Stimulated activated memory B cell treated with anti-CD40 and anti-IgM and Interleukin-4, amounts not matched to agents 10 μg/mL and 1 μg/mL and 100 μg/mL, for 72 hours (primary cell): ENCODE data around the gene MAML3.
A peak's percentile ranks its signal among the peaks of the same experiment; 100 is the strongest.
"Not testable (repeated sequence)": the region's sequence is repeated elsewhere in the genome, so short reads cannot be mapped to it uniquely, and the experiment has no call there.

ENCODE experiments used
- ATAC-seq: fragments of 150-1000 bp; cut with Tn5 transposase; 2 replicates; pipeline ENCODE4 v1.10.0; 2021
- H3K27ac Mint-ChIP-seq: one replicate; pipeline ENCODE4 v1.8.0; 2022; ENCODE audit warnings: mild to moderate bottlenecking, mixed read lengths
- H3K27me3 Mint-ChIP-seq: one replicate; pipeline ENCODE4 v1.8.0; 2022; ENCODE audit warnings: mixed read lengths
- H3K36me3 Mint-ChIP-seq: one replicate; pipeline ENCODE4 v1.8.0; 2022; ENCODE audit warnings: mixed read lengths
- H3K4me1 Mint-ChIP-seq: one replicate; pipeline ENCODE4 v1.8.0; 2022; ENCODE audit warnings: mixed read lengths
- H3K4me3 Mint-ChIP-seq: one replicate; pipeline ENCODE4 v1.8.0; 2022; ENCODE audit warnings: mild to moderate bottlenecking, moderate library complexity, mixed read lengths
- H3K9me3 Mint-ChIP-seq: one replicate; pipeline ENCODE4 v1.8.0; 2022; ENCODE audit warnings: mixed read lengths

The MAML3 gene

DNA sequence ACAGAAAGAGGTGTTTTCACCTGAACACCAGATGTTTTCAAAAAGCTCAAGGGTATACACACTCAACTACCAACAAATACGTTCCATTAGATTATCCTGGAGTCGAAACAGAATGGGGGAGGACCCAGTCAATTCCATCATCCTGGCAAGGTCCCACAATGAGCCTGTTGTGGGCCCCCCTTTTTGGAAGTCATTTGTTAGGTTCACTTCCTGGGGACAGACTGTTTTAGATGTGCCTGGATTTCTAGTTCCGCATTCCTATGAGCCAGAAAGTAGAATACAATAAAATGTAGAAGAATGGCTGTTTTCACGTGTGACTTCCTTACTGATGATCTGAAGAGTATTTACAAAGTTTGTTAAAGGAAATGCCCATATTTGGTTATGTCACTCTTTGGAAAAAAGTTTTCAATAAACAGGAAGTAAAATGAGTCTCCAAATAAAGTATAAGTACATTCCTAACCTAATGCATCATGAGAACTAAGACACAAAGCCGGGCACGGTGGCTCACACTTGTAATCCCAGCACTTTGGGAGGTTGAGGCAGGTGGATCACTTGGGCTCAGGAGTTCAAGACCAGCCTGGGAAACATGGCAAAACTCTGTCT, 192.5 kb downstream of the MAML3 start:
- Mint-ChIP-seq H3K27ac (no peak overlapping the region), H3K9me3 (no peaks in the 10 kb centered on the region), H3K4me1 (no peaks in the 10 kb centered on the region), H3K36me3 (no peaks in the 10 kb centered on the region), H3K27me3 (peaks cover 29% of the 10 kb centered on the region), H3K4me3 (no peak overlapping the region)
- ATAC-seq = no peak

DNA sequence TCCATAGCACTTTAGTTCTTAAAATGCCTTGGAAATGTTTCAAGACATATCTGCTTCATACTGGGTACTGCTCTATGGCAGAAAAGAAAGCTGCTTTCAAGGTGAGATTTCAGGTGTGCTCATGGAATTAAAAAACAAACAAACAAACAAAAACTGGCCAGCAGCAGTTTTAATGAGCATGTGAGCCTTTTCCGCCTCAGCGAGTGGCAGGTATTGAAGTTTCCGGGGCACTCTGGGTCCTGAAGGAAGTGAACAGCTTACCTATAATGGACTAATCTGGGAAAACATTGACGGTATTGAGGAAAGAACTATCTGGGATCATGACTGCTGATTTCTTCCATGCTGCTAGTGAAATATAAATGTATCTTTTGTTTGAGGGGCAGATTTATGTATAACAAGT, 194.6 kb downstream of the MAML3 start:
- Mint-ChIP-seq H3K27me3 (peaks cover 37% of the 10 kb centered on the region), H3K4me3 (no peak overlapping the region), H3K36me3 (no peaks in the 10 kb centered on the region), H3K9me3 (no peaks in the 10 kb centered on the region), H3K27ac (no peak overlapping the region), H3K4me1 (no peaks in the 10 kb centered on the region)
- ATAC-seq = no peak

DNA sequence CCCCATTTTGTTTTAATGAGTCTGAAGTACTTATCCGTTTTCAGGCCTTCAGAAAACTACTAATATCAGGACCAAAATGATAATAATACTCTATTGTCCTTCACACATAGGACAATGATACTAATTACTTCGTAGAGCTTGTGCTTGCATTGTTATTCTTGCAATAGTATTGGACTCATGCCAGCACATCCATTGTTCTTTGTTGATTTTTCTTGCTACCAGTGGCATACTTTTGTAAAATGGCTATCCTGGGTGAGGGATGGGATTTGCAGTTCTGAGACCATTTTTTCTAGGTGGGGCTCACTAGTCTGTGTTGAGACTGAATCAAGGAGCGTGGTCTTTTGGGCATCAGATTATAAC, 195.3 kb downstream of the MAML3 start:
- no peak overlapping the region for H3K4me3 Mint-ChIP-seq
- no peaks in the 10 kb centered on the region for H3K9me3 Mint-ChIP-seq
- no peak for ATAC-seq
- peaks cover 37% of the 10 kb centered on the region for H3K27me3 Mint-ChIP-seq
- no peaks in the 10 kb centered on the region for H3K4me1 Mint-ChIP-seq
- H3K27ac Mint-ChIP-seq = no peak overlapping the region
- no peaks in the 10 kb centered on the region for H3K36me3 Mint-ChIP-seq

DNA sequence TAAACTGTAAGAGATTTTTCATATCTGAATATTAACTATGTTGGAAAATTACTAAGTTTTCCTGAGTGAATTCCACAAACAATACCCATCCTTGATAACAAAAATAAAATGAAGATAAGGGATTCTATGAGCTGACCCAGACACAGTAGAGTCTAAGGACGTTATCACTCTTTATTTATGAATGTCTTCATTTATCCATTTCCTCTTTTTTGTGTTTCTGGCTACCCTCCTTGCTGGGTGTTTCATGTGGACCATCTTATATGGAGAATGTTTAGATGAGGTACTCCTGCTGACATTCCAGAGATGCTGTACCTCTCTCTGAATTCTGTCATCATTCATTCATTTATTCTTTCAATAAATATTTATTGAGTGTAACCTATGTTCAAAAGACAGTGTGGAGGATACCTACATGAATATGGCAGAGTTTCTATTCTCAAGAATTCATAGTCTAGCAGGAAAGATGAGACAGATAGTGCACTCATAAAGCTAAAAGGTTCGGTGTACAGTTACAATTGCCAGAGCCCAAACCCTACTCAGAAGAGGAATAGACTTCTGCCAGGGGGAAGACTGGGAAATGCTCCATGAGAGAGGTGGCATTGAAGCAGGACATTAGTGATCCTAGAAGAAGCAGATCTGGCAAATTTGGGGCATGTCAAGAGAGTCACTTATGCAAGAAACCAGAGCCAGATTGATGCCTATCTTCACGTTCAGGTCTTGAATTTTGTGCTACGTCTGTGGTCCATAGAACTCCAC, 195.8 kb downstream of the MAML3 start:
- Mint-ChIP-seq H3K9me3 (no peaks in the 10 kb centered on the region), H3K27ac (no peak overlapping the region), H3K36me3 (no peaks in the 10 kb centered on the region), H3K4me3 (no peak overlapping the region), H3K27me3 (peaks cover 35% of the 10 kb centered on the region), H3K4me1 (no peaks in the 10 kb centered on the region)
- no peak for ATAC-seq

DNA sequence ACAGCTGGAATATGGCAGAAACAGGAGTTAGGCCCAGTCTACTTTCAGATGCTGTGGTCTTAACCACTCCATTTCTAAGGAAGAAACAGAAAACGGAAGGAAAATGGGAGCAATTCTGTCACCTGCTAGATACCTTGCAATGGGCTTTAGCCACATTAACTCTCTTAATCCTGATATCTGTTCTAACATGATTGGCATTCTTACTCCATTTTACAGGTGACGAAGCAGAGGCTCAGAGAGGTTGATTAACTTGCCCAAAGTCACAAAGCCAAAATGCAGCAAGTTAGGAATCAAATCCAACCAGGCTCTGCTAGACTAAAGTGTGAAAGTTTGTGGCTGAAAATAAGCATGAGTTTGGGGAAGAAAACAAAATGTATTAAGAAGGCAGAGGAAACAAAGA, 196.9 kb downstream of the MAML3 start:
- Mint-ChIP-seq H3K4me3 (no peak overlapping the region), H3K27ac (no peak overlapping the region), H3K4me1 (no peaks in the 10 kb centered on the region), H3K9me3 (no peaks in the 10 kb centered on the region), H3K36me3 (no peaks in the 10 kb centered on the region), H3K27me3 (peaks cover 36% of the 10 kb centered on the region)
- ATAC-seq = no peak

DNA sequence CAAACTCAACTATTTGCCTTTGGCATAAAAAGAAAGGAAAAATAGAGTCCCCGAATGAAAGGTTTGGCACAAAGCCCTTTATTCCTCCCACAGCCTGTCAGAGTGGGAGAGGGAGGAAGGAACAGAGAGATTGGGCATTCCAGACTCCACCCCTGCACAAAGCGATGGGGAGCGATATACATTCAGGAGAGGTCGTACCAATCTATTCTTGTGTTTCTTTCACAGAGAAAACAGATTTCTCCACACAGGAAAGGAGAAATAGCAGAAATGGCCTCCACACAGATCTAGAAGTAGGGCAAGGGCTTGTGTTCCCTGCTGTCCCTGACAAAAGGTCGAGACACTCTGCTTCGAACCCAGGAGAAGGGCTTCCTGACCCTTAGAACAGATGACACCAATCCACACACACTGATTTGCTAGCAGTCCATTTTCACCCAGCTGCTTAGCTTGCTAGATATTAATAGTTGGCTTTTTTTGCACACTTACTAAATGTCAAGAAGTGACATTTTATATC, 197.4 kb downstream of the MAML3 start:
- Mint-ChIP-seq H3K27me3 (peaks cover 42% of the 10 kb centered on the region), H3K36me3 (no peaks in the 10 kb centered on the region), H3K4me3 (no peak overlapping the region), H3K9me3 (no peaks in the 10 kb centered on the region), H3K4me1 (peaks cover under 1% of the 10 kb centered on the region), H3K27ac (no peak overlapping the region)
- no peak for ATAC-seq

DNA sequence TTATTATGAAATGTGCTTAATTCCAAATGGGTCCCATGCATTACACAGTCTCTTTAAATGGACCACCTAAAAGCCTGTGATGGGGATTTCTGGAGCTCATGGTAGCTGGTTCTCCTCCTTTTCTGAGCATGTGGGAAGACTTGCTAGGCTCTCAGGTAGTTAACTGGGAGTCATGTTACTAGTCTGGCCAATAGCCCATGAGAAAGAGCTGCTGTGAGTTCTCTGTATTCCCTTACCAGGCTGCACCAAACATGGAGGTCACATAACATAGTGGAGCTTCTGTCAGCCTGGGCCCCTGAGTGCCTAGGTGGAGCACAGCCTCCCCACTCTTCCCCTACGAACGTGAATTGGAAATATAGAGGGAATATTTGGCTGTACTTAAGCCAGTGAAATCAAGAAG, 198.4 kb downstream of the MAML3 start:
- Mint-ChIP-seq H3K4me3 (no peak overlapping the region), H3K27me3 (peaks cover 49% of the 10 kb centered on the region), H3K27ac (no peak overlapping the region), H3K9me3 (no peaks in the 10 kb centered on the region), H3K36me3 (peaks cover under 1% of the 10 kb centered on the region), H3K4me1 (peaks cover 10% of the 10 kb centered on the region)
- ATAC-seq = no peak

DNA sequence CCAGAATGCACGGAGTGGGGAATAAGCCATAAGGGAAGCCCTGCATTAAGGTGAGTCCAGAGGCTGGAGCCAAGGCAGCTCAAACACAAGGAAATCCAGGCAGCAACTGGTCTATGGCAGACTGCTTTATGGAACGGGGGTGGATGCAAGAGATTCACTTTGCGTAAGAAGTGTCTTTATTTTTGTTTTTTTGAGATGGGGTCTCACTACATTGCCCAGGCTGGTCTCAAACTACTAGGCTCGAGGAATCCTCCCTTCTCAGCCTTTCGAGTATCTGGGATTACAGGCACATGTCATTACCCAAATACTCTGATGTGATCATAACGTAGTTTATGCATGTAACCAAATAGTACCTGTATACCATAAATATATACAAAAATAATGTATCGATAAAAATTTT, 199.5 kb downstream of the MAML3 start:
- H3K27ac Mint-ChIP-seq = no peak overlapping the region
- H3K9me3 Mint-ChIP-seq = peaks cover 3% of the 10 kb centered on the region
- no peak overlapping the region for H3K4me3 Mint-ChIP-seq
- H3K27me3 Mint-ChIP-seq = peaks cover 45% of the 10 kb centered on the region
- H3K36me3 Mint-ChIP-seq = peaks cover 6% of the 10 kb centered on the region
- ATAC-seq = no peak
- peaks cover 16% of the 10 kb centered on the region for H3K4me1 Mint-ChIP-seq

DNA sequence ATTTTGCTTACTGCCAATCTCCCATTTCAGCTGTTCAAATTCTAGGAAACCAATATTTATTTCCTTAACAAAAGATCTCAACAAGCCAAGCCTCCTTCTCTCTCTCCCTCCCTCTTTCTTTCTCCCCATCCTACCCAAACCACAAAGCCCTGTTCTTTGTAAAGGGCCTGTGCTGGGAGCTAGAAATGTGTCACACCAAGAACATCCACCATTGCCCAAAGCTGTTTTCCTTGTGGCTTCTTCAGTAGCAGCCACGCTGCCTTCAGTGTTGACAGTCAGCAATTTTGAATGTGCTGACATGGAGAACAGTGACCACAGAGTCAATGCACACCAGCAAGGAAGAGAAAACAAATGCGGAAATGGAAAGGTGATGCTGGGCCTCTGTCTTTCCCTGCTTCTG, 203.0 kb downstream of the MAML3 start:
- peaks cover 6% of the 10 kb centered on the region for H3K36me3 Mint-ChIP-seq
- peaks cover 3% of the 10 kb centered on the region for H3K9me3 Mint-ChIP-seq
- peak overlapping the region; percentile 4 for H3K27ac Mint-ChIP-seq
- ATAC-seq = peak; percentile 37
- H3K4me3 Mint-ChIP-seq = no peak overlapping the region
- peaks cover 24% of the 10 kb centered on the region for H3K4me1 Mint-ChIP-seq
- H3K27me3 Mint-ChIP-seq = peaks cover 64% of the 10 kb centered on the region

DNA sequence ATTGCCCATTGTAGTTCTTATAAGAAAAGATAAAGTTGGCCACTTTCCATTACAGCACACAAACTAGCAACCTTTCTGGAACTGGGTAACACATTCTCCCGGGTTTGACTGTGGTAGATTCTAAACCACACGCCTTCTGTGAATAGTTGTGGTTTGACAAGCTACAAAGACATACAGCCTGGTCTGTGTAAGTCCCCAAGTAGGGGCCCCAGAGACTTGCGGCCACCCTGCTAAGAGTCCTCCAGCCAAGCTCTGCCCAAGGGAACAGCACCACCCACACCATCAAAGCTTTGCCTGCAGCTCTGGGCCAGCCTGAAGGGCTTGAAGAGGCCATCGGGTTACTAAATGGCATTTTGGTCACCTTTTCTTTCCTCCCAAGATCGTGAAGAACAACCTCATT, 203.4 kb downstream of the MAML3 start:
- Mint-ChIP-seq H3K4me1 (peaks cover 24% of the 10 kb centered on the region), H3K27ac (peak overlapping the region; percentile 4), H3K36me3 (peaks cover 6% of the 10 kb centered on the region), H3K27me3 (peaks cover 59% of the 10 kb centered on the region), H3K9me3 (peaks cover 3% of the 10 kb centered on the region), H3K4me3 (no peak overlapping the region)
- peak; percentile 94 for ATAC-seq

DNA sequence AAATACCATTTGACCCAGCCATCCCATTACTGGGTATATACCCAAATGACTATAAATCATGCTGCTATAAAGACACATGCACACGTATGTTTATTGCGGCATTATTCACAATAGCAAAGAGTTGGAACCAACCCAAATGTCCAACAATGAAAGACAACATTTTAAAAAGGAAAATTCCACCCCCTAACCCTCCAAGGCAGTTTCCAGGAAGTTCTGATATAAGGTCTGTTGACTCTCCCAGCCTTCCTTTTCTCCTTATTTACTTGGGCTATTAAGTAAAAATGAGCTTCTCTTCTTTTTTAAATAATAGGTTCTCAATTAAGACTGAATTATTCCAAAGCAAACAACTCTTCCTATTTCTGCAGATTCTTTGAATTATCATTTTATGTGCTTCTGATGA, 209.1 kb downstream of the MAML3 start:
- H3K4me3 Mint-ChIP-seq, H3K4me1 Mint-ChIP-seq, H3K27ac Mint-ChIP-seq, ATAC-seq, H3K36me3 Mint-ChIP-seq, H3K9me3 Mint-ChIP-seq: not testable (repeated sequence)
- peaks cover 33% of the 10 kb centered on the region for H3K27me3 Mint-ChIP-seq

DNA sequence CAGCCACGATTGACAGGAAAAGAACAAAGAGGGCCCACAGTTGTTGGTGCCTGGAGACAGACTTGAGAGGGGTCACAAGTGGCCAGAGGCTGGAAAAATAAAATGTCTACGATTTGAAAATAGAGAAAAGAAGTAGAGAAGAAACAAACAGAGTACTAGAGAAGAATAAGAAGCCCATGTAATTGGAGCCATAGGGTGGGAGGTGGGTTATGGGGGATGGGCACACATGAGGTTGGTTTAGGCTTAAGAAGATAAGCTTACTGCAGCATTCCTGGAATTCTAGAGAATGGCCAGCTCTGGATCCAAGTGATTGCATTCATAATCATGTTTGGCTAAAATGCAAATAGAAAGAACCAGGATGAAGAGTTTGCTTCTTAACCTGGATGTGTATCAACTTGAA, 210.7 kb downstream of the MAML3 start:
- Mint-ChIP-seq H3K4me3 (no peak overlapping the region), H3K9me3 (no peaks in the 10 kb centered on the region), H3K27me3 (peaks cover 21% of the 10 kb centered on the region), H3K4me1 (peaks cover 9% of the 10 kb centered on the region), H3K36me3 (no peaks in the 10 kb centered on the region), H3K27ac (no peak overlapping the region)
- ATAC-seq = no peak

DNA sequence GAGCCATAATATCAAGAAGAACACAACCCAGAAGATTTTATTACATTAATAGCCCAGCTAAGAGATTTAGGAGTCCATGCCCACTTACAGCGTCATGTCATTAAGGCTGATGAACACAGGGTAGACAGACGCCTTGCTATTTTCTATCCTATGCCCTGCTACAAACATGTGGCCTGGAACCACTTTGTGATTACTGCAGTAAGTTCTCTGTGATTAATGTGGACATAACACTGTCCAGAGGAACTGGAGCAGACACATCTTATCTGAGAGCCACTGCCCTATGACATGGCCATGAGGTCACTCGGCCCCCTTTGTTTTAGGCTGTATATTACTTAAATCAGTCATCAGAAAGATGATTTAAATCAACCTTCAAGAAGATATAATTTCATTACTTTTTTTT, 211.7 kb downstream of the MAML3 start:
- H3K4me3 Mint-ChIP-seq = no peak overlapping the region
- H3K27me3 Mint-ChIP-seq = peaks cover 17% of the 10 kb centered on the region
- H3K36me3 Mint-ChIP-seq = no peaks in the 10 kb centered on the region

DNA sequence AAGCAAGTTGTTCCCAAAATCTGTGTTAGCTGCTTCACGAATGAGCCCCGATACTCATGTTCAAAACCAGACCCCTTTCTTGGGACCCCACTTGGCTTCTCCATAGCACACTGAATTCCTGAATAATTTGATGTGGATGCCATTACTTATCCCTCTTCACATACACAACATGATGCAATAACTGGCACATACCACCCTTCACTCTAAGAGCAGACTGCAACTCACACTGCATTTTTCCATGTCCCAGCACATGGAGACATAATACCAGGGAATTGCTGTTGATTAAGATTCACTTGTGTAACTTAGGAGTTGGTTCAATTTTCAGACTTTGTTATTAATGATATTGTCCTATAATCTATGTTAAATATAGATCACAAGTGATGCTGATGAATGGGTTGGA, 213.4 kb downstream of the MAML3 start:
- H3K9me3 Mint-ChIP-seq = no peaks in the 10 kb centered on the region
- H3K27ac Mint-ChIP-seq = no peak overlapping the region

More for the DNA sequence above, 211.7 kb downstream of the MAML3 start:
- no peak for ATAC-seq
- Mint-ChIP-seq H3K4me1 (peaks cover 8% of the 10 kb centered on the region), H3K9me3 (no peaks in the 10 kb centered on the region), H3K27ac (no peak overlapping the region)

DNA sequence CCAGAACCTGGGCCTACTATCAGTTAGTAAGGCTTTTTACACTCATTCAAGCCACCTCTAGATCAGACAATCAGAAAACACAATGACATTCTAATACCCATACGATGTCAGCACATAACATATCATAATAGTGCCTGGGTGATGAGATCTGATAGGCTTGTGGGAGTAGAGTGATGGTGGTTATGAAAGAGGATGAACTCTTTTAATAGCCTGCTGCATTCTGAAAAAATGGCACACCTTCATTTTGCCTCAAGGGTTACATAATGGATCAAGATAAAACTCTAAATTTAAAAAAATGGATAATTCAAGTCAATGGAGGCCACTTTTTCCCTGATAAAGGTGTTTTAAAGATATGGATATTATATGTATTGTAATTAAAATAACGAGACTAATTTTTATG, 215.6 kb downstream of the MAML3 start:
- Mint-ChIP-seq H3K9me3 (no peaks in the 10 kb centered on the region), H3K27me3 (peaks cover 8% of the 10 kb centered on the region), H3K4me1 (no peaks in the 10 kb centered on the region), H3K27ac (no peak overlapping the region), H3K4me3 (no peak overlapping the region), H3K36me3 (no peaks in the 10 kb centered on the region)
- no peak for ATAC-seq

More for the DNA sequence above, 213.4 kb downstream of the MAML3 start:
- no peaks in the 10 kb centered on the region for H3K4me1 Mint-ChIP-seq
- no peak for ATAC-seq
- peaks cover 8% of the 10 kb centered on the region for H3K27me3 Mint-ChIP-seq
- H3K36me3 Mint-ChIP-seq = no peaks in the 10 kb centered on the region
- no peak overlapping the region for H3K4me3 Mint-ChIP-seq

DNA sequence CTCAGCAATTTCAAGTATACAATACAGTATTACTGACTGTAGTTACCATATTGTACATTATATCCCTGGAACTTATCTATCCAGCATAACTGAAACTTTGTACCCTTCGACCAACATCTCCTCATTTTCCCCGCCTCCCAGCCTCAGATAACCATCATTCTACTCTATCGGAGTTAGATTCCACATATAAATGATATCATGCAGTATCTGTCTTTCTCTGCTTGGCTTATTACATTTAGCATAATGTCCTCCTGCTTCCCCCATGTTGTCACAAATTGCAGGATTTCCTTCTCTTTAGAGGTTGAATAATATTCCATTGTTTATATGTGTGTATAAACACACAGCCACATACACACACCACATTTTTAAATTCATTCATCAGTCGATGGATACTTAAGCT, 218.1 kb downstream of the MAML3 start:
- H3K4me3 Mint-ChIP-seq = no peak overlapping the region
- H3K27ac Mint-ChIP-seq = no peak overlapping the region
- no peaks in the 10 kb centered on the region for H3K36me3 Mint-ChIP-seq
- no peaks in the 10 kb centered on the region for H3K9me3 Mint-ChIP-seq
- ATAC-seq = no peak
- no peaks in the 10 kb centered on the region for H3K27me3 Mint-ChIP-seq
- H3K4me1 Mint-ChIP-seq = no peaks in the 10 kb centered on the region
